Keratinocyte (primary cell): ENCODE results near the gene CCND1.

ENCODE experiments used
- EZH2 ChIP-seq: IDR thresholded peaks from one replicate; pipeline ENCODE4 v1.6.1; 2012; ENCODE audit warnings: inconsistent platforms, mild to moderate bottlenecking, low read length, moderate library complexity
- TF ChIP-seq, protein P1 (sequence below), 3 experiments: IDR thresholded peaks in 1 of 3; conservative IDR thresholded peaks in 1 of 3; optimal IDR thresholded peaks in 1 of 3; 2 replicates in 2 of 3; 3 replicates in 1 of 3; pipeline versions ENCODE3 to v1.5.1; 2011; ENCODE audit warnings: low read length in 3 of 3, mild to moderate bottlenecking in 3 of 3, moderate library complexity in 2 of 3, control low read depth in 1 of 3, inconsistent platforms in 1 of 3; ENCODE audit not compliant: insufficient read depth in 2 of 3; ENCODE audit errors: extremely low read depth in 1 of 3

- TF ChIP-seq, protein P1, sequence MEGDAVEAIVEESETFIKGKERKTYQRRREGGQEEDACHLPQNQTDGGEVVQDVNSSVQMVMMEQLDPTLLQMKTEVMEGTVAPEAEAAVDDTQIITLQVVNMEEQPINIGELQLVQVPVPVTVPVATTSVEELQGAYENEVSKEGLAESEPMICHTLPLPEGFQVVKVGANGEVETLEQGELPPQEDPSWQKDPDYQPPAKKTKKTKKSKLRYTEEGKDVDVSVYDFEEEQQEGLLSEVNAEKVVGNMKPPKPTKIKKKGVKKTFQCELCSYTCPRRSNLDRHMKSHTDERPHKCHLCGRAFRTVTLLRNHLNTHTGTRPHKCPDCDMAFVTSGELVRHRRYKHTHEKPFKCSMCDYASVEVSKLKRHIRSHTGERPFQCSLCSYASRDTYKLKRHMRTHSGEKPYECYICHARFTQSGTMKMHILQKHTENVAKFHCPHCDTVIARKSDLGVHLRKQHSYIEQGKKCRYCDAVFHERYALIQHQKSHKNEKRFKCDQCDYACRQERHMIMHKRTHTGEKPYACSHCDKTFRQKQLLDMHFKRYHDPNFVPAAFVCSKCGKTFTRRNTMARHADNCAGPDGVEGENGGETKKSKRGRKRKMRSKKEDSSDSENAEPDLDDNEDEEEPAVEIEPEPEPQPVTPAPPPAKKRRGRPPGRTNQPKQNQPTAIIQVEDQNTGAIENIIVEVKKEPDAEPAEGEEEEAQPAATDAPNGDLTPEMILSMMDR (optimal IDR thresholded peaks at IDR 0.05 in 1 of 3, IDR thresholded peaks at IDR 0.05 in 1 of 3, conservative IDR thresholded peaks at IDR 0.05 in 1 of 3; ENCODE audit: extremely low read depth in 1 of 3, insufficient read depth in 2 of 3, low read length in 3 of 3): no peak
- TF ChIP-seq EZH2: no peak
Observed at GRCh38 chr11:69648679-69649575, 8.0 kb downstream of the CCND1 start.
